ENCODE measurements around the gene BTAF1. TPM values are rescaled to one million over a fixed set of nuclear protein-coding genes. Genes with fewer than 3 reads are reported as not detected.

The BTAF1 gene
- polyA plus RNA-seq, 1 donor (not counting 4 experiments of a cell fraction or from before 2014, with no cell fraction given) = 42.9 TPM

- Histone ChIP-seq H3K27me3 (ENCODE audit: control insufficient read depth, extremely low read depth, insufficient read depth, low read length) (no peaks in the 10 kb centered on the region), H3K9ac (ENCODE audit: control insufficient read depth, extremely low read depth, insufficient read depth, low read length) (no peak overlapping the region), H3K4me2 (ENCODE audit: control insufficient read depth, extremely low read depth, insufficient read depth, low read depth, low read length) (no peak overlapping the region), H3K4me1 (ENCODE audit: control insufficient read depth, extremely low read depth, insufficient read depth, low read length) (no peaks in the 10 kb centered on the region), H3K27ac (ENCODE audit: control insufficient read depth, insufficient read depth, low read length) (no peak overlapping the region), H4K20me1 (ENCODE audit: control insufficient read depth, extremely low read depth, insufficient read depth, low read length) (no peaks in the 10 kb centered on the region), H3K9me1 (ENCODE audit: control insufficient read depth, extremely low read depth, insufficient read depth, low read length) (no peaks in the 10 kb centered on the region), H3K79me2 (ENCODE audit: control insufficient read depth, insufficient read depth, low read length) (no peaks in the 10 kb centered on the region), H2AFZ (ENCODE audit: control insufficient read depth, low read length) (no peak overlapping the region), H3K36me3 (ENCODE audit: control insufficient read depth in 2 of 2, extremely low read depth in 1 of 2, insufficient read depth in 2 of 2, low read length in 2 of 2) (peaks cover 3 to 7% of the 10 kb centered on the region in 2 experiments), H3K9me3 (ENCODE audit: control insufficient read depth, low read depth, low read length) (no peaks in the 10 kb centered on the region), H3K4me3 (ENCODE audit: control insufficient read depth in 2 of 3, extremely low read depth in 1 of 3, insufficient read depth in 2 of 3, low read depth in 1 of 3, low read length in 3 of 3) (no peak overlapping the region)
- dilution Hi-C loops (cut with MboI; ENCODE audit: extremely low pct_ligation_motif_present, low sequenced_read_pairs) = no loop called here
- TF ChIP-seq CTCF (optimal IDR thresholded peaks at IDR 0.05 in 1 of 3, IDR thresholded peaks at IDR 0.05 in 1 of 3, conservative IDR thresholded peaks at IDR 0.05 in 1 of 3; ENCODE audit: extremely low read depth in 1 of 3, insufficient read depth in 2 of 3, low read length in 3 of 3) = no peak
- no peak for TF ChIP-seq EZH2 (IDR thresholded peaks at IDR 0.05; ENCODE audit: low read length)
- peak; percentile 21 for DNase-seq (ENCODE audit: low read depth, low spot score)
- peak; percentile 68 for FAIRE-seq
Observed at GRCh38 chr10:92011560-92012214, 88.1 kb downstream of the BTAF1 start.

- H3K9ac ChIP-seq (ENCODE audit: control insufficient read depth, extremely low read depth, insufficient read depth, low read length) = no peak overlapping the region
- peaks cover 6 to 12% of the 10 kb centered on the region in 2 experiments for H3K36me3 ChIP-seq (ENCODE audit: control insufficient read depth in 2 of 2, extremely low read depth in 1 of 2, insufficient read depth in 2 of 2, low read length in 2 of 2)
- H3K9me1 ChIP-seq (ENCODE audit: control insufficient read depth, extremely low read depth, insufficient read depth, low read length) = no peaks in the 10 kb centered on the region
- H3K9me3 ChIP-seq (ENCODE audit: control insufficient read depth, low read depth, low read length) = no peaks in the 10 kb centered on the region
- FAIRE-seq = no peak
- H4K20me1 ChIP-seq (ENCODE audit: control insufficient read depth, extremely low read depth, insufficient read depth, low read length) = no peaks in the 10 kb centered on the region
- no peak overlapping the region for H3K4me2 ChIP-seq (ENCODE audit: control insufficient read depth, extremely low read depth, insufficient read depth, low read depth, low read length)
- no peaks in the 10 kb centered on the region for H3K27me3 ChIP-seq (ENCODE audit: control insufficient read depth, extremely low read depth, insufficient read depth, low read length)
- dilution Hi-C loops (cut with MboI; ENCODE audit: extremely low pct_ligation_motif_present, low sequenced_read_pairs) = no loop called here
- no peak overlapping the region for H3K4me3 ChIP-seq (ENCODE audit: control insufficient read depth in 2 of 3, extremely low read depth in 1 of 3, insufficient read depth in 2 of 3, low read depth in 1 of 3, low read length in 3 of 3)
- no peak overlapping the region for H2AFZ ChIP-seq (ENCODE audit: control insufficient read depth, low read length)
- TF ChIP-seq EZH2 (IDR thresholded peaks at IDR 0.05; ENCODE audit: low read length) (no peak), CTCF (optimal IDR thresholded peaks at IDR 0.05 in 1 of 3, IDR thresholded peaks at IDR 0.05 in 1 of 3, conservative IDR thresholded peaks at IDR 0.05 in 1 of 3; ENCODE audit: extremely low read depth in 1 of 3, insufficient read depth in 2 of 3, low read length in 3 of 3) (no peak)
- no peak for DNase-seq (ENCODE audit: low read depth, low spot score)
- no peaks in the 10 kb centered on the region for H3K79me2 ChIP-seq (ENCODE audit: control insufficient read depth, insufficient read depth, low read length)
- no peak overlapping the region for H3K27ac ChIP-seq (ENCODE audit: control insufficient read depth, insufficient read depth, low read length)
- H3K4me1 ChIP-seq (ENCODE audit: control insufficient read depth, extremely low read depth, insufficient read depth, low read length) = no peaks in the 10 kb centered on the region
Observed at GRCh38 chr10:92014620-92015019, 91.0 kb downstream of the BTAF1 start.

Data from keratinocyte (primary cell).